GM18870 (cell line): ENCODE results near the gene COL24A1.
A peak's percentile ranks its signal among the peaks of the same experiment; 100 is the strongest.
"Not testable (repeated sequence)": the region's sequence is repeated elsewhere in the genome, so short reads cannot be mapped to it uniquely, and the experiment has no call there.

Experiments
- ATAC-seq: cut with Tn5 transposase; IDR thresholded peaks from one replicate; pipeline ENCODE4 v1.9.1; 2021; ENCODE audit warnings: moderate library complexity; ENCODE audit not compliant: unreplicated experiment

The COL24A1 gene

GRCh38 chr1:85822696-85823095, 333.9 kb downstream of the COL24A1 start:
- no peak for ATAC-seq

GRCh38 chr1:85818371-85818770, 338.2 kb downstream of the COL24A1 start:
- no peak for ATAC-seq

DNA sequence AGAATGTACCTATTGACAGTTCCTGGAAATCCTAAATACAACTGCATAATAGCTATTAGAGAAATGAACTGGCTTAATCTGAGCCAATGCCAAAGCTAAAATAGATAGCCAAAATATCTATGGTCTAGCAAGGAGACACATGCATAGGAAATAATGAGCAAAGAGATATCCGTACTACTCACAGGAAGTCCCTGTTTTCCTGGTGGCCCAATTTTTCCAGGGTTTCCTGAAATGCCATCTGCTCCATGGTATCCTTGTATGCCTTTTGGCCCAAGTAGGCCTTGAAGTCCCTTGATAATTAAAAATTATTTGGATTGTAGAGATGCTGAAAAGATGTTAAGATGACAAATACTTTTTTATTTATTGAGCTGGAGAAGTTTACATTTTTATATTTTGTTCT, 340.0 kb downstream of the COL24A1 start:
- no peak for ATAC-seq

DNA sequence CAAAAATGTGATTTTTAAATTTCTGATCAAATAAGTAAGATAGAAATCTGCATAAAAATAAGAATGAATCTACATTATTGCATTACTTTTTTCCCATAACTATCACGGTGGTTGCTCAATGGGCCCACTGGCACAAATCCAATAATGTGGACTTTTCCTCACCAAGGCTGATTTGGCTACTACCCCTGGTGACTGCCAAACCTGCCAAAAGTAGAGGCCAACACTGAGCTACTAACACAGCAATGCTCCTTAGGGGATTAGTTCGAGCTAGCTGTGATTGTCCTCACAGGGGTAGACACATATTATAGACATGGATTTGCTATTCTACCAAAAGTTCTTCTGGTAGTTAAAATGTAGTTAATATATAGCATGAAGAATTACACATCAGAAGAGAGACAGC, 340.7 kb downstream of the COL24A1 start:
- ATAC-seq = no peak

DNA sequence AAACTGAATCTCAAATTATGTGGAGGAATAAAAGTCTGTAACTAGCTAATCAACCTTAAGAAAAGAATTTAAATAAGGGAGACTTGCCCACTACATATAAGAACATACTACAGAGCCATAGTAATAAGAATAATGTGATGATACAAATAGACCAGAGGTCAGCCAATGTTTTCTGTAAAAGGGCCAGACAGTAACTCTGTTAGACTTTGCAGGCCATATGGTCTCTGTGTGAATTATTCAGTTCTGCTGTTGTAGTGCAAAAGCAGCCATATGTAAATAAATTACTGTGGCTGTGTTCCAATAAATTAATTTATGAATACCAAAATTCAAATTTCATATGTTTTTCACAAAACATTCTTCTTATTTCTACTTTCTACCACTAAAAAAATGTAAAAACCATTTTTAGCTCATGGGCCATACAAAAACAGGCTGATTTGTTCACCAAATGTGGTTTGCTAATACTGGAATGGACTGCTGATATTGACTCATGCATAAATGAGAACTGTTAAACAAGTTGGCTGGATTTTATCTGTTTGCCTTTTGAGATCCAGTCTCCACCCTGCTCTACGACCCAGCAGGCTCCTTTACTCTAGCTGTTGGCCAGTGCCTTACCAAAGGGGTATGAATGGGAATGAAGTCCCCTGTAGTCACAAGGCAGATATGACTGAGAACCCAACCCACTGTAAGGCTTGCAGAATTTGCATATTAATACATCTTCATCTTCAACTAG, 350.2 kb downstream of the COL24A1 start:
- no peak for ATAC-seq

- ATAC-seq = no peak
Measured at GRCh38 chr1:85801520-85801919, 355.1 kb downstream of the COL24A1 start.

DNA sequence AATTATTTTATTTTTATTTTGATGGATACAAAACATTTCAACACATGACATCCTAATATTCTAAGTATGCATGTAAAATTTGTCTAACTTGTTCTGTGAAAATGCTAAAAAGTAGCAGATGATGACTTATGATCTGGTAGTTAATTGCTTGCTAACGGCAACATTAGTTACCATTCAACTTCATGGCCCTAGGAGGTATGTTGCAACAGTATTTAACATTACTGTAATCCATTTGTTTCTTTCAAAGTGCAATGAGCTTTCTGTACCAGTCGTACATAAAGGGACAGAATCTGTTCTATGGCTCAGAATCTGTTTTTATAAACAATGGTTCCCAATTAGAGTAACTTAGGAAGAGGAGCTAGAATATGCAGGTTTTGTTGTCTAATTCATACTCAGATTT, 356.8 kb downstream of the COL24A1 start:
- ATAC-seq = no peak

GRCh38 chr1:85798419-85798818, 358.2 kb downstream of the COL24A1 start:
- ATAC-seq = no peak

DNA sequence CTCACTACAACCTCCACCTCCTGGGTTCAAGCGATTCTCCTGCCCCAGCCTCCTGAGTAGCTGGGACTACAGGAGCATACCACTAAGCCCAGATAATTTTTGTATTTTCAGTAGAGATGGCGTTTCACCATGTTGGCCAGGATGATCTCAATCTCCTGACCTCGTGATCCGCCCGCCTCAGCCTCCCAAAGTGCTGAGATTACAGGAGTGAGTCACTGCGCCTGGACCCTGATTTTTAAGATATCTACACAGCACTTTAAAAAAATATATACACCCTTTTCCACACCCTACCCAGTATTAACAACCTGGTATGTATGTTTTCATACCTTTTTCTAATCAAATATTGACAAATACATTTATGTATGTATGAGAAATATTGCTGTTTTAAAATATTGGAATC, 379.6 kb downstream of the COL24A1 start:
- not testable (repeated sequence) for ATAC-seq

GRCh38 chr1:85762804-85763203, 393.8 kb downstream of the COL24A1 start:
- ATAC-seq = no peak

GRCh38 chr1:85756864-85757263, 399.7 kb downstream of the COL24A1 start:
- no peak for ATAC-seq

DNA sequence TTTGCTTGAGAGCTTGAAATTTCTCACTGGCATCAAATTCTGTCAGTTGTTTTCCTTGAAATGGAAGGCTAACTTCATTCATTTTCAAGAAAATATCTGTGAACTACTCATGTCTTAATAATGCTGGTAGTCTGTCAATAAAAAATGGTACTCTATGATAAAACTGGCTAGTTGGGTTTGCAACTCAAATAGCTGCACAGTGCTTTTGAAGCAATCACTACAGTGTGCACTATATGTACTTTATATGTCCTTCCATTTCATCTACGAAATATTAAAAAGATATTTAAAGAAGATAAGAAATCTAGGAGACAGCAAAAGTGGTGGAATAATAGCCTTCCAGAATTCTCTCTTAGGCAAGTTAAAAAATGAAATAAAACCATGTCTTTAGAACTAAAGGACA, 408.5 kb downstream of the COL24A1 start:
- no peak for ATAC-seq

DNA sequence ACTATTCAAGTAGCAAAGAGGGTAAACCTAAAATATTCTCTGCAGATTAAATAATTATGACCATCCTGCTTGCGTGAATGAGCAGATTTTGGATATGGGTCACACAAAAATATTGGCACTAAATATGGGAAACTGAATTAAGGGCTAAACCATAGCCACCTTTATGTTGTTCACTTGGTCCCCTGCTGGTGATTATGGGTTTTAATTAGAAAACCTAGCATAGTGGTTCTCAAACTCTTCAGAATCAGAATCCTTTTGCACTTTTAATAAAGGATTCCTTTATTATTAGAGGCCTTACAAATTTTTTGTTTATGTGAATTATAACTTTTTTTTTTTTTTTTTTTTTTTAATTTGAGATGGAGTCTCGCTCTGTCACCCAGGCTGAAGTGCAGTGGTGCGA, 409.8 kb downstream of the COL24A1 start:
- no peak for ATAC-seq

- ATAC-seq = no peak
Measured at GRCh38 chr1:85743814-85744213, 412.8 kb downstream of the COL24A1 start.

GRCh38 chr1:85734931-85735330, 421.6 kb downstream of the COL24A1 start:
- ATAC-seq = no peak

DNA sequence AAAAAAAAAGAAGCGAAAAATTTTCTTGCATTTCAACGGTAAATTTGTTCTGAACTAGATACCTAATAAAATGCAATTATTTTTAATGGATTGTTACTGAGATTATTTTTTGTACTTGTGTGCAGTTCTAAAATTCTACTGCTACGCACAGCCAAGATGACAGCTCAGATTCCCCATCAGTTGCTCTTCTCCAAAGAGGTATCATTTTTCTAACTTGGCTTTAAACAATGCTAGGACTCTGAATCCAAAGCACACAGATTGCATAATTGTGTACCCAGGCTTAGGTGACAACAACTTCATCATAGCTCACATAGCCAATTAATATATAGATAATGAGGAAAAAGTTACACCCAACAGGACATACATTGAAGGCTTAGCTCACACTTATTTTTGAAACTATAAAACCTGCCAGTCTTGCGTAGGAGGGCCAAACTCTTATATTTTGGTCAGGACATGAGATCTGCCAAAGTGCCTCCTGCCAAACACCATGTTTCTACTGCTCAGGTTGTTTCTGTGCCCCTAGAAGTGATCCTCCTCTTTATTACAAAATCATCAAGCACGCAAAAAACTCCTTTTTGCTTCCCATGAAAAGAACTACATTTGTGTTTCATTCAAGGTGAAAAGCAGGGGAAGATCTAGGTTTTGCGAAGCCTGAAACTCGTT, 437.8 kb downstream of the COL24A1 start:
- ATAC-seq = no peak

- not testable (repeated sequence) for ATAC-seq
Measured at GRCh38 chr1:85714418-85715114, 442.0 kb downstream of the COL24A1 start.

- no peak for ATAC-seq
Measured at GRCh38 chr1:85708829-85709227, 447.7 kb downstream of the COL24A1 start.

DNA sequence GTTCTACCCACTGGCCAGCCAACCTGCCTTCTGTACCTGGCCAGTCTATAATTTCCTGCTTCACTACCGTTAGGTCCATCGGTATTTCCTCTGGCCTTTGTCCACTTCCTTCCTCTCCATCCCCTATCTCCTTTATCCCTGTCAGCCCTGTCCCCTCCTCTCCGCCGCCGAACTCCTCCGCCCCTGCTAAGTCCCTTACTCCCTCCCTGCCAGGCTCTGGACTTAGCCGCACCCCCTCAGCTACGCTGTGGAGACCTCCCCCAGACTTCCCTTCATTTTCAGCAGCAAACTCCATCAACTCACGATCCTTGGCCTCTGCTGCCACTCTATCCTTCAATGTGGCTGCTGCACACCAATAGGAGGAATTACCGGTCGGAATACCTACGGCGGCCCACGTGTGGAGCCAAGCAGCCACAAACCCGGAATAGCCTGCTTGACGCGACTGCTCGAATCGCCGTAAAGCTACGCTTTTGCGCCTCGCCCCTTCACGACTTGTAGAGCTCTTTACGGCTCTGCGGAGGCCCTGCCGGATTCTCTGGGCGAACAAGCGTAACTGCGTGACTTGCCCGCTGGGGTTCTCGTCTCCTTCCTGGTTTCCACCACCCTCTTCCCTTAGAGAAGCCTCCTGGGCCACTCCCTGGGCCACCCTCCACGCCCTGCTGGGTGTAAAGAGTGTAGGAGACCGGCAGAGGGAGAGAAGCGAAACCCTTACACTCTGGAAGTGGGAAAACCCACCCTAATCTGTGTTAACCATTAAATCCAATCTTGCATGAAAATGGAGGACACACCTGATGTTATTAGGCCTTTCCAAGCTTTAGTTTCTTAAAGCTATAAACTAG, 448.4 kb downstream of the COL24A1 start, which contains the start of gene ZNHIT6:
ZNHIT6 (minus strand) TSS at position 444 of the 839 bp plus-strand sequence; CDS start at position 295, 149 bp downstream.
- peak; percentile 88 for ATAC-seq

DNA sequence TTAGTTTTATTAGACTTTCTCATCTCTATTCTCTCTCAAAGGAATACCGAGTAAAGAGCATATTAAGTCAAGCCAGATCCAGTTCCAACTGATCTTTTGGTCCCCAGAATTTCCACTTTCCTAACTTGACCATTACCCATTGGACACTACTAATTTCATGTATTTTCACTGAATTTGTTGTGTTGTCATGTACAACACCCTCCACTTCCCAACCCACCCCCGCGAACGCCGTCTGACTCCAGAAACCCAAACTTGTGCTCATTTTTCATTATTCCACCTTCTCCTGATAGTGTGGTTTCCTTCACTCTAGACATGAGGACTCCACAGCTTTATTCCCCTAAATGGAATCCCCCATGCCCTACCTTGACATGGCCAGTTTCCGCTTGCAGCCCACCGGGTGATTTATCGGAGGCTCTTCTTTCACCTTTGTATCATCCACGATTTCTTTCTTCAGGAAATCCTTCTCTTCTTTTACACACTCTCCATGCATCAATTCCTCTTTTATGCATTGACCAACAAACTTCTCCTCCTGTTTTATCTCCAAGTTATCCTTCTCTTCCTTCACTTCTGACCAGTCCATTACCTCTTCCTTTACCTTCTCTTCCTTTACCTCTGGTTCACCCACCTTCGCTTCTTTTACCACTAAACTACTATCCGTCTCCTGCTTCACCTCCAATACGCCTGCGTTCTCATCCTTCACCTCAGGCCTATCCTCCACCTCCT, 449.1 kb downstream of the COL24A1 start:
- peak; percentile 20 for ATAC-seq
